AG09319 (cell line): ENCODE measurements around the gene APOH.

Experiments
- DNase-seq: peaks from one replicate; pipeline ENCODE4 v3.0.0-alpha.2; 2010; ENCODE audit warnings: low read depth; ENCODE audit errors: extremely low read depth
- CTCF ChIP-seq: IDR thresholded peaks from 2 replicates; pipeline ENCODE4 v1.5.1; 2011; ENCODE audit warnings: low read depth, mild to moderate bottlenecking, inconsistent platforms, low read length, moderate library complexity

Gene APOH

DNA sequence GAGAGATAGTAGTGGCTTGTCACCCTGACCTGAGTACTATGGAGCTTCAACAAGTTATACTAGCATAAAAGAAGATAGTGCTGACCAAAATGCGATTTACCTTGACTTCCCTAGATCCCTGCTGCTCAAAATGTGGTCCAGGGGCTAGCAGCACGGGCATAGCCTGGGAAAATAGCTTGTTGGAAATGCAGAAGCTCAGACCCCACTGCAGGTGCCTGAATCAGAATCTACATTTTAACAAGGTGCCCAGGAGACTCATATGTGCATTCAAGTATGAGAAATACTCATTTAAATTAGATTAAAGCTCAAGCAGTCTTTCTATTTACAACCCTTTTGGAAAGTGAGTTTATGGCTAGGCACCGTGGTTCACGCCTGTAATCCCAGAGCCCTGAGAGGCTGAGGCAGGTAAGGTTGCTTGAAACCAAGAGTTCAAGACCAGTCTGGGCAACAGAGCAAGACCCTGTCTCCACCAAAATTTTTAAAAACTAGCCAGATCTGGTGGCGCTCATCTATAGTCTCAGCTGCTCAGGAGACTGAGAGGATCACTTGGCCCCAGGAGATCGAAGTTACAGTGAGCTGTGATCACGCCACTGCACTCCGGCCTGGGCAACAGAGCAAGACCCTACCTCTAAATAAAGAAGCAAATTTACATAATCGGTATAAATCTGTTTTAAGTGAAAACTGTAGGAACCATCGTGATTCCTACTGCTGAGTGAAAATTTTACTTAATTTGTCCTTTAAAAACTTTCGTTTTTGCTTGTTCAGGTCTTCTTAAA is 7.3 kb downstream of the APOH start:
- DNase-seq, result no peak
- TF ChIP-seq CTCF, result no peak

DNA sequence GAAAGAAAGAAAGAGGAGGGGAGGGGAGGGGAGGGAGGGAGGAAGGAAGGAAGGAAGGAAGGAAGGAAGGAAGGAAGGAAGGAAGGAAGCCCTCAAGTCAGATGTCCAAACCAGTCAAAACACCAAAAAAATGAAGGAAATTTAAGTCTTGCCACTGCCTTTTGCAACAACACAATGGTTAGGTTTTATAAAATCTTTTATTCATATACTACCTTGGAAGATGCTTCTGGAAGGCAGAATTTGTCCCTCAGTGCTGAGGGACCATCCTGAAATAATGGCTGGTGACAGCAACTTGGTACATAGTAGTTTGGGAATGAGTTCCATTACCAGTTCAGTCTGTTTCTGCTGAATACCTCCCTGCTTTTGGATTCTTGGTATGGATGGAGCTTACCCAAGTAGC is 7.9 kb downstream of the APOH start:
- TF ChIP-seq CTCF, result no peak

GRCh38 chr17:66220079-66220835 is 9.0 kb downstream of the APOH start:
- no peak for DNase-seq
- TF ChIP-seq CTCF, result no peak

More for the DNA sequence above, 7.9 kb downstream of the APOH start:
- DNase-seq, result no peak

- TF ChIP-seq CTCF, result no peak
- DNase-seq, result no peak
Observed at GRCh38 chr17:66215529-66215911, 13.7 kb downstream of the APOH start.

DNA sequence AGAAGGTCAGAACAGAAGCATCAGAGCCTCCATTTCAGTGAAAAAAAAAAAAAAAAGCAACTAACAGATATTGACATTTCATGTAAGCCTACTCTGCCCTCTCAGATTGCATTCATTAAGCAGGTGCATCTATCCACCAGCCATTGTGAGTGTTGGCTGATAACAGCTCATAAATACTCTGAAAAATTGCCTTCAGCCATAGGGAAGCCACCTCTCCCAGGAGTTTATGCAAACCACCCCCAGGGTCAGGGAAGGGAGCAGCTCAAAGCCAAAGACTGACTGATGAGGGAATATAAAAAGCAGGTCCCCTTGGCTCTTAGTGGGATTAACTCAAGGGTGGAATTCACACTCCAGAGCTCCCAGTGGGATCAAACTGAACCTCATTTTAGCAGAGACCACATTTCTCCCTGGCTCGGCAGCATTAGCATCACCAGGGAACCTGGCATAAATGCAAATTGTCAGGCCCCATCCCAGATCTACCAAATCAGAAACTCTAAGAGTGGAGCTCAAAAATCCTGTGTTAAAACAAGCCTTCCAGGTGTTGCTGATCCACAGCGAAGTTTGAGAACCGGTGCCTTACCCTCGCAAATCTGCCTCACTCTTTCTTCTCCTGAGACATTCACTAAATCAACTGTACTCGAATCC is 14.2 kb downstream of the APOH start:
- no peak for DNase-seq
- TF ChIP-seq CTCF, result no peak

GRCh38 chr17:66211047-66211810 is 18.0 kb downstream of the APOH start:
- no peak for DNase-seq
- TF ChIP-seq CTCF, result no peak
